ENCODE results near the gene FGFR4.
A peak's percentile ranks its signal among the peaks of the same experiment; 100 is the strongest.

Gene FGFR4

DNA sequence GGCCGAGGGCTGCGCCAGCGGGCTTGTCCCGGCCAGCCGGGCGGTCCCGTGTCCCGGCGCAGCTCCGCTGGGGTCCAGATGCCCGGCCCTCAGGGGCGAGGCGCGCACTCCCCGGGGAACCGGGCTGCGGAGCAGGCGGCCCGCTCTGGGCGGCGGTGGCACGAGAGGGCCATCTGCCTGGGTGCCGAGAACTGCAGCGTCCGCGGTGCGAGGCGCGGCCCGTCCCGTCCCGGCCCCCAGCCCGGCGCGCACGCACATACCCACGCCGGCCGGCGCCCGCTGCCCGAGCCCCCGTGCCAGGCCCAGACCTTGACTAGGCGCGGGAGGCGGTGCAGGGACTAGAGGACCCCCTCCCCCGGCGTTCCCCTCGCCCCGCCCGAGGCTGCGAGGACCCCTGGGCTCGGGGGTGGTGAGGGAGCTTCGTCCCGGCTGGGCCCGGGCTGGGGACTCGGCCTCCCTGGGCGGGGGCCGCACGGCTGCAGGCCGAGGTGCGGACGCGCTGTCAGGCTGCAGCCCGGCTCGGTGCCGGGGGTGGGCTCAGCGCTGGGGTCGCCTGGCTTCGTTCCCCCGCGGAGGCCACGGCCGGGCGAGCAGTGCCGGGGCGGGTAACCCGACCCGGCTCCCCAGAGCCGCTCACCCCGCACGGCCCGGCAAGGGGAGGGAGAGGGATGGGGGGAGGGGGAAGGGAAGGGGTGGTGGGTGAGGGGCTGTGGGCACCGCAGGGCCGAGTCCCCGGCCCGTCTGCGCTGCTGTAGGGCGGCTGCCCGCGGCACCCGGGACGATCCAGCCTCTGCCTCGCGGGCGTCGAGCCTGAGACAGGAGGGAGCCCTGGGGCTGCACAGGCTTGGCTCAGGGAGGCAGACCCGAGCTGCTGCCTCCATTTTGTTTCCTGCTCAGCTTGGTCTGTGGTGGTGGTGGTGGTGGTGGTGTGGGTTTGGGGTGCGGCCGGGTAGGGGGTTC, 45.7 kb downstream of the FGFR4 start:
- TF ChIP-seq, protein P1, sequence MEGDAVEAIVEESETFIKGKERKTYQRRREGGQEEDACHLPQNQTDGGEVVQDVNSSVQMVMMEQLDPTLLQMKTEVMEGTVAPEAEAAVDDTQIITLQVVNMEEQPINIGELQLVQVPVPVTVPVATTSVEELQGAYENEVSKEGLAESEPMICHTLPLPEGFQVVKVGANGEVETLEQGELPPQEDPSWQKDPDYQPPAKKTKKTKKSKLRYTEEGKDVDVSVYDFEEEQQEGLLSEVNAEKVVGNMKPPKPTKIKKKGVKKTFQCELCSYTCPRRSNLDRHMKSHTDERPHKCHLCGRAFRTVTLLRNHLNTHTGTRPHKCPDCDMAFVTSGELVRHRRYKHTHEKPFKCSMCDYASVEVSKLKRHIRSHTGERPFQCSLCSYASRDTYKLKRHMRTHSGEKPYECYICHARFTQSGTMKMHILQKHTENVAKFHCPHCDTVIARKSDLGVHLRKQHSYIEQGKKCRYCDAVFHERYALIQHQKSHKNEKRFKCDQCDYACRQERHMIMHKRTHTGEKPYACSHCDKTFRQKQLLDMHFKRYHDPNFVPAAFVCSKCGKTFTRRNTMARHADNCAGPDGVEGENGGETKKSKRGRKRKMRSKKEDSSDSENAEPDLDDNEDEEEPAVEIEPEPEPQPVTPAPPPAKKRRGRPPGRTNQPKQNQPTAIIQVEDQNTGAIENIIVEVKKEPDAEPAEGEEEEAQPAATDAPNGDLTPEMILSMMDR (IDR thresholded peaks at IDR 0.05; ENCODE audit: low read depth, low read length, missing control alignments): no peak
- peak overlapping the region; percentile 46 for H3K4me3 ChIP-seq (ENCODE audit: low read depth, low read length)
- DNase-seq (ENCODE audit: low read depth): no peak

DNA sequence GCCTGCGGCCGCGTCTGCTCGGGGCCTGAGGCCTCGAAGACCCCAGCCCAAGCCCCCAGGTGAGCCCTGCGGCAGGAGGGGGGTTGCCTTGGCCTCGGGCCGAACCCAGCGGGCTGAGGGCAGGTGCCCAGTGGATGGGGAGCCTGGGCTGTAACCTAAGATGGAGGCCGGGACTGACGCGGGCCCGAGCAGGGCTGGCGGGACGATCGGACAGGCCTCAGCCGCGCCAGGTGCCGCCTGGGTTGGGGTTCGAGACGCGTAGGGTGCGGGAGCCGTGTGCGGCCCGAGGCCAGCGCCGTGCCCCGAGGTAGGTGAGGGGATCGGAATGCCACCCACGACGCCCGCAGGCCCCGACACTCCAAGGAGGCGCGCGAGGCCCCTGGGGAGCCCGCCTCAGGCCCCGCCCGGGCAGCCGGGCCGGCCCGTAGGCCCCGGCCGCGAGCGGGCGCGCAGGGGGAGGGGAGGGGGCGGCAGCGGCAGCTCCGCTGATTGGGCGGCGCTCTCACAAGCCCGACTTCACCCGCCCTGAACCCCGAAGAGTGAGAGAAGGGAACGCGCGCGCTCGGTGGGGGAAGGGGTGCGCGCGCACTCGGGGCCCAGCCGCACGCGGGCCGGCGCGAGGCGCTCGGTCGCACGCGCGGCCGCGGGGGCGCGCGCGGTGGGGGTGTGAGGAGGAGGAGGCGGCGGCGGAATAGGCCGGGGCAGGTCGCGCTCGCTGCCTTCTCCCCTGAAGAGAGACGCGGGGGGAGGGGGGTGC, 46.6 kb downstream of the FGFR4 start, which contains the start of gene NSD1:
Gene NSD1 (plus strand): TSS at position 678 of the 757 bp plus-strand sequence. CDS start 1,331 bp downstream, outside the sequence.
- H3K4me3 ChIP-seq (ENCODE audit: low read depth, low read length): peak within 1 kb of the TSS; percentile 96
- TF ChIP-seq, protein P1 (IDR thresholded peaks at IDR 0.05; ENCODE audit: low read depth, low read length, missing control alignments): no peak
- DNase-seq (ENCODE audit: low read depth): peak; percentile 57

DNA sequence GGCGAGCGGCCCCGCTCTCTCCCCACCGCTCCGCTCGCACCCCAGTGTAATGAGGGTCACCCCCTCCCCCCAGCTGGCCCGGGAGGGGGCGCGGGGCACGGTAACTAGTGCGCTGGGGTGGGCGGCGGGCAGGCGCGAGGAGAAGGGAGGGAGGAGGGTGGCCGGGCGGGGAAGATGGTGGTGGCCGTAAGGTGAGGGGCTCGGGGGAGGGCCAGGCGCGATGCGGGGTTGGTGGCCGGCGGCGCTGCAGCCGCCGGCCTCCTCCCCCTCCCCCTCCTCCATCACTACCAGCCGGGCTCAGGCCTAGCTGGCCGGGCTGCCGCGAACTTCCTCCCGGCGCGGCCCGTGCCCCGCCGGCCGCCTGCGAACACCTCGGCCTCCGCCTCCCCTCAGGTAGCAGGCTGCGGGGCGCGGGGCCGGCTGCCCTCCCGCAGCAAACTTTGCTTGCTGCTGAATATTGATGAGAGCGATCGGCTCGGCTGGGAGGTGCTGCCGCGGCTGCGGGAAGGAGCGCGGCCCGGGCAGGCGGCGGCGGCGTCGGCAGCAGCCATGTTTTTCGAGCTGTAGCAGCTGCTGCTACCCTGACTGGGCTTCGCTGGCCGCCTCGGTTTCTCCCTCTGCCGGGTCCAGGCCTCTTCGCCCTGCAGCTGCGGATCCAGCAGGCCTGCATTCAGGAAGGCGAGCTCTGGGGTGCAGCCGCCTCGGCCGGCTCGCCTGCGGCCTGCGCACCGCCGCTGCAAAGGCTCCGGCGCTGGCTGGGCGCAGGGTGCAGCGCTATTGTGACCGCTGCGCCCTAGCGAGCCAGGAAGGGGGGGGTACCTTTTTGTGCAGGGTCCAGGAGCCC, 47.4 kb downstream of the FGFR4 start:
- H3K4me3 ChIP-seq (ENCODE audit: low read depth, low read length): peak overlapping the region; percentile 96
- no peak for DNase-seq (ENCODE audit: low read depth)
- TF ChIP-seq, protein P1 (IDR thresholded peaks at IDR 0.05; ENCODE audit: low read depth, low read length, missing control alignments): no peak

DNA sequence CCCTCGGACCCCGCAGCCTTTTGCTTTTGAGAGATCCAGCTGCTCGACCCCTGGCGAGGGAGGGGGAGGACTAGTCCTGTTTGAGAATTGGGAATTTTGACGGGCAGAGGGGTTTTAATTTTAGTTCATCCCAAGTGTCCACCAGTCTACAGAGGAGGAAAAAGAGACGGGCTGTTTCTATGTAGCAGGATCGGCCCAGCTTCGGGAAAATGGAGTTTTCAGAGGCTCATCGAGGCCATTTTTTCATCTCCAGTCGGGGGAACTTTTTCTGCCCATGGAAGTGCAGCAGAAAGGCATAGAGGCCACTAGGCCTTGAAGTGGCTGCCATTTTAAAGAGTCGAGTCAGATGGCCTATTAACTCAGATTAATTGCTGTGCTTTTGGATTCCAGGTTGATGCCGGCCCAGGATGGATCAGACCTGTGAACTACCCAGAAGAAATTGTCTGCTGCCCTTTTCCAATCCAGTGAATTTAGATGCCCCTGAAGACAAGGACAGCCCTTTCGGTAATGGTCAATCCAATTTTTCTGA, 48.0 kb downstream of the FGFR4 start:
- DNase-seq (ENCODE audit: low read depth): no peak
- TF ChIP-seq, protein P1 (IDR thresholded peaks at IDR 0.05; ENCODE audit: low read depth, low read length, missing control alignments): no peak

DNA sequence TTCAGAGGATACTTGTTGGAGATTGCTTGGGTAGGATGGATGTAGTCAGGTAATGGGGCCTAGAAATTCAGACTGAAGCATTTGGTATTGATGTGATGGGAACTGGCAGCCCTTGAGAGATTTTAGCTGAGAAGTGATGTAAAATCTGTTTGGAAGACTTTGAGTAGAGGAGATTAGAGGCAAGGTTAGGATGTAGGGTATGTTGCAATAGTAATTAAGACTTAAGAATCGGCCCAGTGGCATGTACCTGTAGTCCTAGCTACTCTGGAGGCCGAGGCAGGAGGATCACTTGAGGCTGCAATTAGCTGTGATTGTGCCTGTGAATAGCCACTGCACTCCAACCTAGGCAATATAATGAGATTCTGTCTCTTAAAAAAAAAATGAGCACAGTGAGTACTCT, 53.6 kb downstream of the FGFR4 start:
- TF ChIP-seq, protein P1 (IDR thresholded peaks at IDR 0.05; ENCODE audit: low read depth, low read length, missing control alignments): no peak

More for the DNA sequence above, 48.0 kb downstream of the FGFR4 start:
- peak overlapping the region; percentile 96 for H3K4me3 ChIP-seq (ENCODE audit: low read depth, low read length)

DNA sequence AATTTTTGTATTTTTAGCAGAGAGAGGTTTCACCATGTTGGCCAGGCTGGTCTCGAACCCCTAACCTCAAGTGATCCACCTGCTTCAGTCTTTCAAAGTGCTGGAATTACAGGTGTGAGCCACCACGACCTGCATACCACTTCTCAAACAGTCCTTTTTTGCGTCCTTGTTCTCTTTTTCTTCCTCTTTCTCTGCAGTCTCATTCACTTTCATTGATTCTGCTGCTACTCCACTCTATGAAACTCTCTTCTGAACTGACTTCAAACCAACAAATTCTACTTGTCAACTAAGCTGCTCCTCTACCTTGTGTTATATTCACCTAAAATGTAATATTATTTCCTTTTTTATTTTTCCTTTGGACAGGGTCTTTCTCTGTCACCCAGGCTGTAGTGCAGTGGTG, 54.8 kb downstream of the FGFR4 start:
- no peak overlapping the region for H3K4me3 ChIP-seq (ENCODE audit: low read depth, low read length)
- TF ChIP-seq, protein P1 (IDR thresholded peaks at IDR 0.05; ENCODE audit: low read depth, low read length, missing control alignments): no peak
- no peak for DNase-seq (ENCODE audit: low read depth)

More for the DNA sequence above, 53.6 kb downstream of the FGFR4 start:
- H3K4me3 ChIP-seq (ENCODE audit: low read depth, low read length): no peak overlapping the region
- DNase-seq (ENCODE audit: low read depth): no peak
